HCT116 (cell line): ENCODE data around the gene STEAP4. TPM values are rescaled to one million over a fixed set of nuclear protein-coding genes. Genes with fewer than 3 reads are reported as not detected.

Experiments used
- ATAC-seq: fragments of 200-7000 bp; cut with Tn5 transposase; 2 replicates; pipeline ENCODE4 v1.9.1; 2020; ENCODE audit warnings: mild to moderate bottlenecking, moderate library complexity
- BruUV-seq: library from RNA; stranded (reverse); fragments of 400-500 nt; replicated peaks from 2 replicates; lab custom pipeline; 2021; lab: Mats Ljungman, UMichigan
- CTCF ChIA-PET: fragments of 300-600 bp; sonication (Branson Sonifier 250); formaldehyde crosslinking; loops from one replicate; lab custom pipeline; 2021; ENCODE audit warnings: antibody characterized with exemption; lab: Charles Lee
- POLR2A ChIA-PET: fragments of 300-600, 350-600 bp; sonication (Branson Sonifier 250); formaldehyde crosslinking; loops from one replicate; lab custom pipeline; 2021; ENCODE audit warnings: antibody characterized with exemption; lab: Charles Lee
- RAD21 ChIA-PET, 2 experiments: fragments of 300-600 bp; sonication (Branson Sonifier 250); formaldehyde crosslinking; loops; one replicate each; lab custom pipeline; 2023; ENCODE audit warnings: low total read pairs in 2 of 2; ENCODE audit not compliant: uncharacterized antibody in 2 of 2, unreplicated experiment in 2 of 2, low non-redundant PET in 1 of 2; lab: Charles Lee
- DNase-seq: peaks from one replicate; pipeline ENCODE4 v3.0.0-alpha.2; 2010; ENCODE audit warnings: low read depth, low spot score
- H2AFZ ChIP-seq: fragments of 200-600 bp; shearing (Covaris generic), sonication (generic); 2 replicates; pipeline ENCODE4 v1.6.1; 2017; ENCODE audit warnings: low read depth, mixed run types, mixed read lengths, antibody characterized with exemption, low read length; ENCODE audit not compliant: poor library complexity, severe bottlenecking
- H3K27ac ChIP-seq: 2 replicates; pipeline ENCODE4 v1.5.1; 2012; ENCODE audit warnings: low read depth, low read length
- H3K27me3 ChIP-seq: fragments of 200-600 bp; sonication (generic); 2 replicates; pipeline ENCODE4 v1.6.1; 2016; ENCODE audit warnings: mixed run types, low read length, mixed read lengths; ENCODE audit not compliant: insufficient read depth
- H3K36me3 ChIP-seq, 2 experiments: fragments of 200-500 bp in 1 of 2; fragments of 200-600 bp in 1 of 2; sonication (Bioruptor generic) in 1 of 2; sonication (generic) in 1 of 2; 2 replicates each; pipeline versions ENCODE4 v1.5.1 to v1.6.1; 2014 to 2016; ENCODE audit warnings: low read length in 2 of 2, inconsistent platforms in 1 of 2, mixed read lengths in 1 of 2, mixed run types in 1 of 2; ENCODE audit not compliant: insufficient read depth in 2 of 2, control insufficient read depth in 1 of 2
- H3K4me1 ChIP-seq, 2 experiments: fragments of 200-600 bp in 1 of 2; sonication (generic) in 1 of 2; 2 replicates each; pipeline versions ENCODE4 v1.5.1 to v1.6.1; 2012 to 2017; ENCODE audit warnings: low read length in 2 of 2, inconsistent platforms in 1 of 2, mild to moderate bottlenecking in 1 of 2, mixed read lengths in 1 of 2, mixed run types in 1 of 2, moderate library complexity in 1 of 2; ENCODE audit not compliant: insufficient read depth in 2 of 2, control insufficient read depth in 1 of 2
- H3K4me2 ChIP-seq: fragments of 200-600 bp; sonication (generic); 2 replicates; pipeline ENCODE4 v1.6.1; 2017; ENCODE audit warnings: mixed run types, low read length, mixed read lengths
- H3K4me3 ChIP-seq, 2 experiments: fragments of 200-600 bp in 1 of 2; sonication (generic) in 1 of 2; replicated peaks in 1 of 2; 2 replicates each; pipeline ENCODE4 v1.5.1; 2011 to 2016; ENCODE audit warnings: low read length in 2 of 2, control low read depth in 1 of 2, low read depth in 1 of 2, mild to moderate bottlenecking in 1 of 2, mixed read lengths in 1 of 2, mixed run types in 1 of 2
- H3K79me2 ChIP-seq: fragments of 200-600 bp; sonication (generic); 2 replicates; pipeline ENCODE4 v1.6.1; 2017; ENCODE audit warnings: mild to moderate bottlenecking, mixed run types, low read length, moderate library complexity, mixed read lengths; ENCODE audit not compliant: insufficient read depth
- H3K9ac ChIP-seq: fragments of 200-600 bp; sonication (generic); 2 replicates; pipeline ENCODE4 v1.6.1; 2016; ENCODE audit warnings: low read length, mixed read lengths
- H3K9me2 ChIP-seq: fragments of 200-600 bp; sonication (generic), shearing (Covaris generic); 2 replicates; pipeline ENCODE4 v1.6.1; 2017; ENCODE audit warnings: mixed run types, mild to moderate bottlenecking, moderate library complexity; ENCODE audit not compliant: insufficient read depth
- H3K9me3 ChIP-seq, 2 experiments: fragments of 200-500 bp in 1 of 2; fragments of 200-600 bp in 1 of 2; sonication (Bioruptor generic) in 1 of 2; sonication (generic) in 1 of 2; 2 replicates each; pipeline ENCODE4 v1.6.1; 2014 to 2017; ENCODE audit warnings: low read length in 2 of 2, mixed read lengths in 2 of 2, inconsistent platforms in 1 of 2, low read depth in 1 of 2, mild to moderate bottlenecking in 1 of 2, mixed run types in 1 of 2, moderate library complexity in 1 of 2; ENCODE audit not compliant: control insufficient read depth in 1 of 2, insufficient read depth in 1 of 2
- H4K20me1 ChIP-seq: fragments of 200-600 bp; sonication (generic), shearing (Covaris generic); 2 replicates; pipeline ENCODE4 v1.6.1; 2017; ENCODE audit warnings: mixed run types, mild to moderate bottlenecking, moderate library complexity; ENCODE audit not compliant: insufficient read depth
- ATF3 ChIP-seq: IDR thresholded peaks from 2 replicates; pipeline ENCODE4 v1.6.1; 2012
- CBX3 ChIP-seq: IDR thresholded peaks from 2 replicates; pipeline ENCODE4 v1.6.1; 2012; ENCODE audit warnings: low read depth
- CEBPB ChIP-seq: IDR thresholded peaks from 2 replicates; pipeline ENCODE4 v1.6.1; 2012; ENCODE audit warnings: low read depth
- CTCF ChIP-seq, 3 experiments: fragments of 200-600 bp in 1 of 3; sonication (generic) in 1 of 3; IDR thresholded peaks in 2 of 3; conservative IDR thresholded peaks in 1 of 3; 2 replicates each; pipeline ENCODE4 v1.5.1; 2012 to 2017; ENCODE audit warnings: low read depth in 2 of 3, low read length in 2 of 3, antibody characterized with exemption in 1 of 3, borderline replicate concordance in 1 of 3, control low read depth in 1 of 3, mild to moderate bottlenecking in 1 of 3, mixed read lengths in 1 of 3, mixed run types in 1 of 3, moderate library complexity in 1 of 3; ENCODE audit not compliant: insufficient read depth in 1 of 3
- ELF1 ChIP-seq: IDR thresholded peaks from 2 replicates; pipeline ENCODE4 v1.6.1; 2012; ENCODE audit warnings: low read depth, borderline replicate concordance
- EZH2 ChIP-seq: fragments of 200-600 bp; sonication (generic); IDR thresholded peaks from 2 replicates; pipeline ENCODE4 v1.6.1; 2017; ENCODE audit warnings: antibody characterized with exemption, mixed run types
- EZH2phosphoT487 ChIP-seq: fragments of 200-600 bp; IDR thresholded peaks from 2 replicates; pipeline ENCODE4 v1.6.1; 2018; ENCODE audit warnings: antibody characterized with exemption, borderline replicate concordance
- FOSL1 ChIP-seq: IDR thresholded peaks from 2 replicates; pipeline ENCODE4 v1.6.1; 2012; ENCODE audit warnings: low read depth
- JUND ChIP-seq: IDR thresholded peaks from 2 replicates; pipeline ENCODE4 v1.6.1; 2012
- MAX ChIP-seq: IDR thresholded peaks from 2 replicates; pipeline ENCODE4 v1.6.1; 2012
- POLR2A ChIP-seq: IDR thresholded peaks from 2 replicates; pipeline ENCODE4 v1.7.0; 2011; ENCODE audit warnings: borderline replicate concordance; ENCODE audit not compliant: insufficient read depth, insufficient read length; ENCODE audit errors: extremely low read depth
- POLR2AphosphoS5 ChIP-seq: IDR thresholded peaks from 2 replicates; pipeline ENCODE4 v1.6.1; 2011; ENCODE audit warnings: mild to moderate bottlenecking, low read depth, low read length, moderate library complexity
- RAD21 ChIP-seq: IDR thresholded peaks from 2 replicates; pipeline ENCODE4 v1.6.1; 2012; ENCODE audit warnings: low read depth, mild to moderate bottlenecking
- SRF ChIP-seq: IDR thresholded peaks from 2 replicates; pipeline ENCODE4 v1.6.1; 2012; ENCODE audit warnings: low read depth
- TCF7L2 ChIP-seq: IDR thresholded peaks from 2 replicates; pipeline ENCODE4 v1.7.0; 2011; ENCODE audit warnings: borderline replicate concordance, inconsistent platforms; ENCODE audit not compliant: insufficient read depth, insufficient read length; ENCODE audit errors: extremely low read depth
- YY1 ChIP-seq: IDR thresholded peaks from 2 replicates; pipeline ENCODE4 v1.6.1; 2011; ENCODE audit warnings: low read length, low read depth, moderate library complexity, mild to moderate bottlenecking; ENCODE audit not compliant: insufficient replicate concordance; ENCODE audit errors: extremely low read depth
- ZBTB33 ChIP-seq: IDR thresholded peaks from 2 replicates; pipeline ENCODE4 v1.6.1; 2011; ENCODE audit warnings: mild to moderate bottlenecking, low read length, moderate library complexity; ENCODE audit not compliant: insufficient replicate concordance; ENCODE audit errors: extremely low read depth
- ZFX ChIP-seq: fragments of 450-650 bp; IDR thresholded peaks from 2 replicates; pipeline ENCODE4 v1.6.1; 2017
- ZNF274 ChIP-seq: fragments of 200-500 bp; sonication (Bioruptor generic); IDR thresholded peaks from 2 replicates; pipeline ENCODE4 v1.6.1; 2014; ENCODE audit warnings: mild to moderate bottlenecking, low read depth, low read length, inconsistent platforms
- intact Hi-C: fragments of 100-400 bp; cut with micrococcal nuclease; formaldehyde crosslinking; loops from 2 replicates; pipeline ENCODE4 v1.10.0; 2022
- total RNA-seq: library from RNA; stranded (reverse); gene quantifications from one replicate; pipeline ENCODE4 v1.2.1, GENCODE V29; 2021; ENCODE audit not compliant: unreplicated experiment

Gene STEAP4
- total RNA-seq, 1 experiment from 2014 or later = 0.15 TPM

- Histone ChIP-seq H3K4me3 (no peak overlapping the region), H3K79me2 (no peaks in the 10 kb centered on the region), H3K36me3 (no peaks in the 10 kb centered on the region), H2AFZ (no peak overlapping the region), H3K27ac (no peak overlapping the region), H3K4me1 (no peaks in the 10 kb centered on the region), H3K9me3 (no peaks in the 10 kb centered on the region), H3K4me2 (no peak overlapping the region), H3K9ac (no peak overlapping the region), H3K27me3 (no peaks in the 10 kb centered on the region), H3K9me2 (no peaks in the 10 kb centered on the region), H4K20me1 (no peaks in the 10 kb centered on the region)
- POLR2A ChIA-PET = no interaction called here
- intact Hi-C loops = no loop called here
- TF ChIP-seq EZH2 = no peak
- no peak for TF ChIP-seq CBX3
- TF ChIP-seq EZH2phosphoT487 = no peak
- TF ChIP-seq SRF = no peak
- no peak for TF ChIP-seq ZFX
- TF ChIP-seq ATF3 = no peak
- TF ChIP-seq TCF7L2 = no peak
- TF ChIP-seq ZBTB33 = no peak
- no peak for TF ChIP-seq RAD21
- no peak for TF ChIP-seq JUND
- TF ChIP-seq ZNF274 = no peak
- TF ChIP-seq ELF1 = no peak
- no peak for TF ChIP-seq YY1
- no peak for TF ChIP-seq MAX
- TF ChIP-seq CTCF (IDR thresholded peaks at IDR 0.05 in 2 of 3, conservative IDR thresholded peaks at IDR 0.05 in 1 of 3; ENCODE audit: borderline replicate concordance in 1 of 3, insufficient read depth in 1 of 3, low read depth in 2 of 3, low read length in 2 of 3) = no peak
- no peak for TF ChIP-seq CEBPB
- no peak for TF ChIP-seq FOSL1
- TF ChIP-seq POLR2A = no peak
- no peak for TF ChIP-seq POLR2AphosphoS5
- CTCF ChIA-PET = interaction anchor here (0.7 kb wide), 1 partner anchor 104 kb away, joined by 3 read pairs; no protein-coding TSS in a partner anchor
- BruUV-seq = no TSS peak
- RAD21 ChIA-PET = no interaction called here
- DNase-seq (no peak), ATAC-seq (no peak)
Measured at GRCh38 chr7:88347517-88347916, 40.8 kb upstream of the STEAP4 start.
